Ishikawa (cell line): ENCODE measurements around the gene ABCC4.

ENCODE experiments used
- FOXM1 ChIP-seq: IDR thresholded peaks from 2 replicates; pipeline ENCODE4 v1.6.1; 2012; ENCODE audit warnings: low read depth, borderline replicate concordance
- RAD21 ChIP-seq: IDR thresholded peaks from 2 replicates; pipeline ENCODE4 v1.6.1; 2012; ENCODE audit warnings: low read depth
- TAF1 ChIP-seq: IDR thresholded peaks from 2 replicates; pipeline ENCODE4 v1.6.1; 2012; ENCODE audit warnings: low read depth, mild to moderate bottlenecking
- TEAD4 ChIP-seq: IDR thresholded peaks from 2 replicates; pipeline ENCODE4 v1.6.1; 2012
- ZBTB7A ChIP-seq: IDR thresholded peaks from 2 replicates; pipeline ENCODE4 v1.6.1; 2012; ENCODE audit warnings: low read depth
- TF ChIP-seq, protein P1 (sequence below): IDR thresholded peaks from 2 replicates; pipeline ENCODE4 v1.6.1; 2012; ENCODE audit warnings: low read depth, mild to moderate bottlenecking
- TF ChIP-seq, protein P2 (sequence below): IDR thresholded peaks from 2 replicates; pipeline ENCODE4 v1.6.1; 2012
- TF ChIP-seq, protein P3 (sequence below): IDR thresholded peaks from 2 replicates; pipeline ENCODE4 v1.6.1; 2012

DNA sequence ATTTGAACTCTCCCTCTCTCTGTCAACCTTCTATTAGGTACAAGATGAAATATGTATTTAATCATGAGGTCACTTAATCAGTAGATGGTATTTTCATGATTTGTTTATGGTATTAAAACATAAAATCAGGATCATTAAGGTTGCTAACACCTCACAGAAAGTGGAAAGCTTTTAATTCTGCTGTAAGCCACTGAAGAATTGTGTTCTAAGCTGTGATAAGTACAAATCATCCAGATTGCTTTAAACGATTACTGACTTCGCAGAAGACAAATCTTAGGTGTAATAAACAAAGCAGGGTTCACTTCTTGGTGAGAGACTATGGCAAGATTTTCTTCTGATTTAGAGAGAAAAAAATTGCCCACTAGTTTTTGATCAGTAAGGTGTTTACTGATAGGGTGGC, 214.5 kb downstream of the ABCC4 start:
- TF ChIP-seq FOXM1: no peak
- TF ChIP-seq, protein P1, sequence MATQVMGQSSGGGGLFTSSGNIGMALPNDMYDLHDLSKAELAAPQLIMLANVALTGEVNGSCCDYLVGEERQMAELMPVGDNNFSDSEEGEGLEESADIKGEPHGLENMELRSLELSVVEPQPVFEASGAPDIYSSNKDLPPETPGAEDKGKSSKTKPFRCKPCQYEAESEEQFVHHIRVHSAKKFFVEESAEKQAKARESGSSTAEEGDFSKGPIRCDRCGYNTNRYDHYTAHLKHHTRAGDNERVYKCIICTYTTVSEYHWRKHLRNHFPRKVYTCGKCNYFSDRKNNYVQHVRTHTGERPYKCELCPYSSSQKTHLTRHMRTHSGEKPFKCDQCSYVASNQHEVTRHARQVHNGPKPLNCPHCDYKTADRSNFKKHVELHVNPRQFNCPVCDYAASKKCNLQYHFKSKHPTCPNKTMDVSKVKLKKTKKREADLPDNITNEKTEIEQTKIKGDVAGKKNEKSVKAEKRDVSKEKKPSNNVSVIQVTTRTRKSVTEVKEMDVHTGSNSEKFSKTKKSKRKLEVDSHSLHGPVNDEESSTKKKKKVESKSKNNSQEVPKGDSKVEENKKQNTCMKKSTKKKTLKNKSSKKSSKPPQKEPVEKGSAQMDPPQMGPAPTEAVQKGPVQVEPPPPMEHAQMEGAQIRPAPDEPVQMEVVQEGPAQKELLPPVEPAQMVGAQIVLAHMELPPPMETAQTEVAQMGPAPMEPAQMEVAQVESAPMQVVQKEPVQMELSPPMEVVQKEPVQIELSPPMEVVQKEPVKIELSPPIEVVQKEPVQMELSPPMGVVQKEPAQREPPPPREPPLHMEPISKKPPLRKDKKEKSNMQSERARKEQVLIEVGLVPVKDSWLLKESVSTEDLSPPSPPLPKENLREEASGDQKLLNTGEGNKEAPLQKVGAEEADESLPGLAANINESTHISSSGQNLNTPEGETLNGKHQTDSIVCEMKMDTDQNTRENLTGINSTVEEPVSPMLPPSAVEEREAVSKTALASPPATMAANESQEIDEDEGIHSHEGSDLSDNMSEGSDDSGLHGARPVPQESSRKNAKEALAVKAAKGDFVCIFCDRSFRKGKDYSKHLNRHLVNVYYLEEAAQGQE: no peak
- no peak for TF ChIP-seq TEAD4
- TF ChIP-seq RAD21: no peak
- no peak for TF ChIP-seq ZBTB7A
- TF ChIP-seq TAF1: no peak
- TF ChIP-seq, protein P2, sequence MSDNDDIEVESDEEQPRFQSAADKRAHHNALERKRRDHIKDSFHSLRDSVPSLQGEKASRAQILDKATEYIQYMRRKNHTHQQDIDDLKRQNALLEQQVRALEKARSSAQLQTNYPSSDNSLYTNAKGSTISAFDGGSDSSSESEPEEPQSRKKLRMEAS: no peak
- TF ChIP-seq, protein P3, sequence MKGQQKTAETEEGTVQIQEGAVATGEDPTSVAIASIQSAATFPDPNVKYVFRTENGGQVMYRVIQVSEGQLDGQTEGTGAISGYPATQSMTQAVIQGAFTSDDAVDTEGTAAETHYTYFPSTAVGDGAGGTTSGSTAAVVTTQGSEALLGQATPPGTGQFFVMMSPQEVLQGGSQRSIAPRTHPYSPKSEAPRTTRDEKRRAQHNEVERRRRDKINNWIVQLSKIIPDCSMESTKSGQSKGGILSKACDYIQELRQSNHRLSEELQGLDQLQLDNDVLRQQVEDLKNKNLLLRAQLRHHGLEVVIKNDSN: no peak
